Astrocyte (in vitro differentiated cells and primary cell): ENCODE data around the gene SDHAF3.

ENCODE experiments used
- CTCF ChIP-seq: IDR thresholded peaks from 2 replicates; pipeline ENCODE4 v1.5.1; 2011; ENCODE audit warnings: low read depth, mild to moderate bottlenecking, inconsistent platforms, low read length, moderate library complexity; ENCODE audit not compliant: insufficient read depth
- EZH2 ChIP-seq: IDR thresholded peaks from 2 replicates; pipeline ENCODE4 v1.6.1; 2012; ENCODE audit warnings: mild to moderate bottlenecking, low read length, inconsistent platforms; ENCODE audit not compliant: insufficient read depth

- TF ChIP-seq CTCF, result no peak
- no peak for TF ChIP-seq EZH2
Measured at GRCh38 chr7:97081521-97082300, 35.8 kb upstream of the SDHAF3 start.
